Hepatocyte (in vitro differentiated cells): ENCODE measurements around the gene THAP4.

Source experiments
- EZH2 ChIP-seq: fragments of 200-600 bp; sonication (generic); IDR thresholded peaks from 2 replicates; pipeline ENCODE4 v1.6.1; 2016; ENCODE audit warnings: antibody characterized with exemption, mild to moderate bottlenecking, borderline replicate concordance
- TF ChIP-seq, protein P1 (sequence below): fragments of 200-600 bp; sonication (generic); IDR thresholded peaks from 2 replicates; pipeline ENCODE4 v1.5.1; 2016; ENCODE audit warnings: antibody characterized with exemption, mild to moderate bottlenecking; ENCODE audit not compliant: poor library complexity

DNA sequence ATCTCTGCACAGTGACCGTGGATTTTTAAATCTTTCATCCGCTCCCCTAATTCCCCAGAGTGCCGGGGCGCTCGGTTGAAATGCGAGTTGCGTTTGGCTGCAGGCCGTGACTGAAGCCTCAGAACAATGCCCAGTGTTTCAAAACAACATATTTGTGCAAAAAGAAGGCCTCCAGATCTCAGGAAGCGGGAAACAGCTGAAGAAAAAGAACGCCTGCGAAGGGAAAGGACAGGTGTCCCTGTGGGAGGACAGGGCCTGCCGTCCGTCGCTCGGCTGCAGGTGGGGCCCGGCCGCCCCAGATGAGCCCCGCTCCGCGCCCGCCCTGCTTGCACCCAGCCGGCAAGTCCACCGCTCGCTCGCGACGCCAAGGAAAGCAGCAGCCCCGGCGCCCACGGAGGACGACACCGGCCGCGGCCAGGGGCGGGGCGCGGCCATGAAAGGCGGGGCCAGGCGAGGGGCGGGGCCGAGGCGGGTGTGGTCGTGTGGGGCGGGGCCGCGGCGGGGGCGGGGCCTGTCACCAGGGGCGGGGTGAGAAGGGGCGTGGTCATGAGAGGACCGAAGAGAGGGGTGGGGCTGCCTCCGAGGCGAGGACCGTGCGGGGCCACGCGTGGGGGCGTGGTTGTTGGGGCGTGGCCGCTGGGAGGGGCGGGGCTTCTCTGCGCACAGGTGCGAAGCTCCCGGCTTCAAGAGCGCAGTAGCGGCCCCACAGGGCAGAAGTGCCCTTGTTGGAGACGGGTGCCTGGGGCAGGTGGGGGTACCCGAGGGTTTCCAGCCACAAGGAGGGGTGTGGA lies 96.0 kb downstream of the THAP4 start:
- TF ChIP-seq, protein P1, sequence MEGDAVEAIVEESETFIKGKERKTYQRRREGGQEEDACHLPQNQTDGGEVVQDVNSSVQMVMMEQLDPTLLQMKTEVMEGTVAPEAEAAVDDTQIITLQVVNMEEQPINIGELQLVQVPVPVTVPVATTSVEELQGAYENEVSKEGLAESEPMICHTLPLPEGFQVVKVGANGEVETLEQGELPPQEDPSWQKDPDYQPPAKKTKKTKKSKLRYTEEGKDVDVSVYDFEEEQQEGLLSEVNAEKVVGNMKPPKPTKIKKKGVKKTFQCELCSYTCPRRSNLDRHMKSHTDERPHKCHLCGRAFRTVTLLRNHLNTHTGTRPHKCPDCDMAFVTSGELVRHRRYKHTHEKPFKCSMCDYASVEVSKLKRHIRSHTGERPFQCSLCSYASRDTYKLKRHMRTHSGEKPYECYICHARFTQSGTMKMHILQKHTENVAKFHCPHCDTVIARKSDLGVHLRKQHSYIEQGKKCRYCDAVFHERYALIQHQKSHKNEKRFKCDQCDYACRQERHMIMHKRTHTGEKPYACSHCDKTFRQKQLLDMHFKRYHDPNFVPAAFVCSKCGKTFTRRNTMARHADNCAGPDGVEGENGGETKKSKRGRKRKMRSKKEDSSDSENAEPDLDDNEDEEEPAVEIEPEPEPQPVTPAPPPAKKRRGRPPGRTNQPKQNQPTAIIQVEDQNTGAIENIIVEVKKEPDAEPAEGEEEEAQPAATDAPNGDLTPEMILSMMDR, result no peak
- no peak for TF ChIP-seq EZH2
